NCI-H1930 (cell line): ENCODE data around the gene SMKR1.
"Not testable (repeated sequence)": the region's sequence is repeated elsewhere in the genome, so short reads cannot be mapped to it uniquely, and the experiment has no call there.

Source experiments
- DNase-seq, 2 experiments: peaks; one replicate each; lab custom pipeline; 2025; lab: John Stamatoyannopoulos, UW

The SMKR1 gene

DNA sequence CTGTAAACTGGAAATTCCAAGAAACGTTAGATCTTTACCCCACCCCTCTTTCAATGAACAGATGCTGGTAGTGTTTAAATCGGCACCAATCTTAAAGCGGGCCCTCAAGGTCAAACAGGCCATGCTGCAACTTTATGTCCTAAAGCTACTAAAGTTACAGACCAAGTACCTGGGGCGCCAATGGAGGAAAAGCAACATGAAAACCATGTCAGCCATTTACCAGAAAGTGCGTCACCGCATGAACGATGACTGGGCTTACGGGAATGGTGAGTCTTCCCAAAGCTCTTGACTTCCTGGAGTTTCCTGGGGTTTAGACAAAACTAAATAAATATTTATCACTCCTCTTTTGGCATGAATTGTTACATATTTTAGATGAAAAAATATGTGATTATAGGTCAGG, 19.6 kb upstream of the SMKR1 start:
- DNase-seq, result no peak

DNA sequence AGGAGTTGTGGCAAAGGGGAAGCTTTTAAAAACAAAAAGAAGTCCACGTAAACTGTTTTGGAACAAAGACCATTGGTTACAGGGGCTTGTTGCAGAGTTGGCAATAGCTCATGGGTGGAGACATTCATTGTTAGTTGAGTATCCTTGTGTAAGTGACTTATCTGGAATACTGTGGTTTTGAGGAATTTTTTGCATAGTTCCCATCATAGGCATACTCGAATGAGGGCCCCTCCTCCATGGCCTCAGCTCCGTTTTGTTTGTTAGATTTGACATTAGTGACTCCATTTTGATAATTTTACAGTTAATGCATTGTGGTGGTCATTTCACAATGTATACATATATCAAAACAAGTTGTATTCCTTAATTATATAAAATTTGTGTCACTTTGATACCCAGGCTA, 12.8 kb upstream of the SMKR1 start:
- no peak for DNase-seq

- DNase-seq, result no peak
Measured at GRCh38 chr7:129492391-129492790, 9.9 kb upstream of the SMKR1 start.

- DNase-seq, result no peak
Measured at GRCh38 chr7:129493555-129493954, 8.8 kb upstream of the SMKR1 start.

DNA sequence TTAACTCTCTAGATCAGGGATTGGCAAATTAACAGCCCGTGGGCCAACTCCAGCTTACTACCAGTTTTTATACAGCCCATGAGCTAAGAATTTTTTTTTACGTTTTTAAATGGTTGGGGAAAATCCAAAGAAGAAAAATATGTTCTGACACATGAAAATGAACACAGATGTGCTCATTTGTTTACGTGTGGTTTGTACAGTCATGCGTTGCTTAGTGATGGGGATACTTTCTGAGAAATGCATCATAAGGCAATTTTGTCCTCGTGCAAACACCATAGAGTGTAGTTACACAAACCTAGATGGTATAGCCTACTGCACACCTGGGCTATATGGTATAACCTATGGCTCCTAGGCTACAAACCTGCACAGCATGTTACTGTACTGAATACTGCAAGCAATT, 8.3 kb upstream of the SMKR1 start:
- no peak for DNase-seq

DNA sequence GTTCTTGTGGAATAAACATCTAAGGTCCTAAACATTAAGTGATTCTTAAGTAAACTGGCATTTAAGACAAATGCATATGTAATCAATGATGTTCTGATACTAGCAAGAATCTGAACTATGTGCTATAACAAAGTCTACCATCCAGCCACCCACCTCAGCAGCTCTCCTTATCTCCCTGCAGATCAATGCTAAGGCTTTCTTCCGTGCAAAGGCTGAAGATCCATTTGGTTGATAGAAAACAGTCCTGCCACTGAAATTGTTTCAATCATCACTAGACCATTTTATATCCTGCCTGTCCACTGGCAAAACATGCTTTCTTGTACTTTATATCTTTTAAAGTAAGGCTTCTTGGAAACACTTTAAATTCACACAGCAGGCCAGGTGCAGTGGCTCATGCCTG, 6.3 kb upstream of the SMKR1 start:
- DNase-seq, result no peak

DNA sequence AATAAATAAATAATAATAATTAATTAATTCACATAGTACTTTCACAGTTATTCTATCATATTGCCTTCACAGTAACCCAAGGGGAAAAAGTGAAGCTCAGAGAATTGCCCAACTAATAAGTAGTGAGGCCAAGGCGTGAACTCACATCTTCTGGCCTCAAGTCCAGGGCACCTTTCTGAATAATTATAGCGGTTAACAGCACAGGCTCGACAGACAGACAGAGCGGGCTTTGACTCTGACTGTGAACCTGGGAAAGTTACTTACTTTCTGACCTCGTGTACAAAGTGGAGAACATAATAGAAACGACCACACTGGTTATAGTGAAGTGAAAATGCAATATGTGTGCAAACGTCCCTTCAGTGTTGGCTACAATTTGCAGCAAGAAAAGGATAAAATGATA, 5.7 kb upstream of the SMKR1 start:
- DNase-seq, result no peak

GRCh38 chr7:129497156-129497555, 5.2 kb upstream of the SMKR1 start:
- no peak for DNase-seq

DNA sequence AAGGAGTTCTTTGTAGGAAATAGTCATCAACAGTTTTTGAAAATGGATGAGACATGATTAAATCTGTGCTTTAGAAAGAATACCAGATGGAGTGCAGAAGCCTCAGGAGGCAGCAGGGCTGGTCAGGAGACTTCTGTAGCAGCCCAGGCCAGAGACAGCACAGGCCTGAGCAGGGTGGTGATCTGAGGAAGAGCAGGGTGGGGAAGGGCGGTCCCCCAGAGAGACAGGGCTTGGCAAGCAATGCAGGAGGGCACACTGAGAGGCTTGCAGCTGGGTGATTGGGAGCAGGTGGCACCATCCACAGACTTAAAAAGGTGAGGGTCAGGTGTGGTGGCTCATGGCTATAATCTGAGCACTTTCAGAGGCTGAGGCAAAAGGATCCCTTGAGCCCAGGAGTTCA, 4.3 kb upstream of the SMKR1 start:
- no peak for DNase-seq

GRCh38 chr7:129499999-129500398, 2.3 kb upstream of the SMKR1 start:
- DNase-seq, result no peak

GRCh38 chr7:129502708-129503685, 666 bp downstream of the SMKR1 start:
- DNase-seq, result peak; percentile 16 to 37

DNA sequence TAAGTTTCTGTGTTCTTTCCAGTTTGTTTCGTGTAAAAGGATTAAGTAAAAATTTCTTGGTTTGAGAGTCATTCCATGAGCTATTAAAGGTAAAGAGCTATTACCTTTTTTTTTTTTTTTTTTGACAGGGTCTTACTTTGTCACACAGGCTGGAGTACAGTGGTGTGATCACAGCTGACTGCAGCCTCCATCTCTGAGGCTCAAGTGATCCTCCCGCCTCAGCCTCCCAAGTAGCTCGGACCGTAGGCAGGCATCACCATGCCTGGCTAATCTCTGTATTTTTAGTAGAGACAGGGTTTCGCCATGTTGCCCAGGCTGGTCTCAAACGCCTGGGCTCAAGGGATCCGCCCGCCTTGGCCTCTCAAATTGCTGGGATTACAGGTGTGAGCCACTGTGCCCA, 1.4 kb downstream of the SMKR1 start:
- no peak for DNase-seq

DNA sequence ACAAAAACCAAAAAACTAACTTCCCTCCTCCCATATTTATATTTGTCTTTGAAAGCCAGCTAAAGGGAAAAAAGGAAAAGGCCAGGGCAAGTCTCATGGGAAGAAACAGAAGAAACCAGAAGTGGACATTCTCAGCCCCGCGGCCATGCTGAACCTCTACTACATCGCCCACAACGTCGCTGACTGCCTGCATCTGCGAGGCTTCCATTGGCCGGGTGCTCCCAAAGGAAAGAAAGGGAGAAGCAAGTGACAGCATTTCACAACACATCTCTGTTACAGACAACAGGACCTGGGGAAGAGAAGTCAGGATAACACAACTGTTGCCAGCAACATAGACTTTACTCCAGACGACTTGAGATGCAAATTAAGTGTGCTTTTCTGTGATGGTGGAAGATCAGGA, 9.9 kb downstream of the SMKR1 start:
- DNase-seq, result no peak

- DNase-seq, result no peak
Measured at GRCh38 chr7:129513546-129513945, 11.2 kb downstream of the SMKR1 start.

- no peak for DNase-seq
Measured at GRCh38 chr7:129514683-129515082, 12.4 kb downstream of the SMKR1 start.

DNA sequence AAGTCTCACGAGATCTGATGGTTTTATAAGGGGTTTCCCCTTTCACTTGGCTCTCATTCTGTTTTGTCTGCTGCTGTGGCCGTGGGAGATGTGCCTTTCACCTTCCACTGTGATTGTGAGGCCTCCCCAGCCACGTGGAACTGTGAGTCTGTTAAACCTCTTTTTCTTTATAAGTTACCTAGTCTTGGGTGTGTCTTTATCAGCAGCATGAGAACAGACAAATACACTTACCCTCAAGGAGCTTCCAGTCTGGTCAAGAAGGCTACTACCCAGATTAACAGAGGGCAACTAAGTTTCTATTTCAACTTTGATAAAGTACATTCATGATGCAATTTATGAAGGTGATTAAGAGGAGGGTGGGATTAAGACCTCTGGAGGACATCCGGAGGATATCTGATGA, 13.1 kb downstream of the SMKR1 start:
- DNase-seq, result no peak

GRCh38 chr7:129517931-129518330, 15.6 kb downstream of the SMKR1 start:
- DNase-seq, result no peak

GRCh38 chr7:129519464-129519863, 17.1 kb downstream of the SMKR1 start:
- DNase-seq, result no peak

DNA sequence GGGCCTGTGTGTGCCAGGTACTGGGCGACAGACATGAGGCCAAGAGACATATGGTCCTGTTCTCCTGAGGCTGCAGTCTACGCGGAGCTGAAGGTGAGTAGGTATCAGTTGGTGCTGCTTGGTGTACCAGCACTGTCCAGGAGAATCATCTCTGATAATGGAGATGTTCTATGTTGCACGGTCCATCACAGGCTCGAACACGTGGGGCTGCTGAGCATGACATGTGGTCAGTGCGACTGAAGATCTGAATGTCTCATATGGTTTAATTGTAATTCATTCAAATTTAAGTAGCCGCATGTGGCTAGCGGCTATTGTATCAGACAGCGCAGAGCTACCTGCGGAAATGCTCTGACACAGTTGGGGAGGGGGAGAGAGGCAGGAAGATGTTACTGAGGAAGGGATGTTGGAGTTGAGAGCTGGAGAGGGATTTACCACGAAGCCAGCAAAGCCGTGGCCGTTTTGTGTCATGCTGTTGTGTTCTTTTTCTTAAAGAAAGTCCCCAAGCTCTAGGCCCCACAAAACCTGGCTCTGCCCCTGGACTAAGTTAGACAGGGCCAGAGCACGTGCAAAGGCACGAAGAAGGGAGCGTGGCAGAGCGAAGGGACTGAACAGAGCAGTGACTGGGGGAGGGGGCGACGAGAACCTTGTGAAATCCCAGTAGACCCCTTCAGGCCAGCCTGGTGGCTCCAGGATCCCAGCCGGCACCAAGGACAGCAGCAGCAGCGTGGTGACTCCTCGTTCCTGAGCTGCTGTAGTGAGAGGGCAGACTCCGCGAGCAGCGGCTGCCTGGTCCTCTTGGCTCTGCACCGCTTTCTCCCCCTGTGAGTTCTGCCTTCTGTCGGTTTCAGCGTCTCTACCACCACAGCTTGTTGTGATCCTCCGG, 20.0 kb downstream of the SMKR1 start:
- no peak for DNase-seq

DNA sequence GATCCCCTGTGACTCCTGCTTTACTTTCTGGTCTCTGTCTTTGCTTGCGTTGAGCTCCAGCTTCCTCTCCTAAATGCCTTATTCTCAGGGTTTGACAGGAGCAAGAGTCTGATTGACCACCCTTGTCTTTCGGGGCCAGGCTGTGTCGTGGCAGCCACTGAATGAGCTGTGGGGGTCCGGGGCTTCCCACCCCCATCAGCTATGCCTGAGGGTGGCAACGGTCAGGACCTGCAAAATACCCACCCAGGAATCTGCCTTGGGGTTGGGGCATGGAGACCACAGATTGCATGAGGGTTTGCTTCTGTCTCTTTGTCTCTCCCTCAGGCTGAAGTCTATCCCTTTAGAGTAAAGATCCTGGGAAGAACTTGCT, 20.6 kb downstream of the SMKR1 start:
- DNase-seq, result no peak

- no peak for DNase-seq
Measured at GRCh38 chr7:129523924-129524323, 21.6 kb downstream of the SMKR1 start.

GRCh38 chr7:129524405-129524804, 22.1 kb downstream of the SMKR1 start:
- DNase-seq, result not testable (repeated sequence)
